NCI-H345 treated with DMSO at 0.1 percent for 48 hours (cell line): ENCODE measurements around the gene ERFL.
"Not testable (repeated sequence)": the region's sequence is repeated elsewhere in the genome, so short reads cannot be mapped to it uniquely, and the experiment has no call there.

Source experiments
- DNase-seq: peaks from one replicate; lab custom pipeline; 2025; ENCODE audit not compliant: unreplicated experiment; lab: John Stamatoyannopoulos, UW

The ERFL gene

GRCh38 chr19:41944336-41944735 is 16.1 kb upstream of the ERFL start:
- DNase-seq = no peak

- DNase-seq = no peak
These were observed 13.4 kb upstream of the ERFL start for GRCh38 chr19:41941410-41942202.

DNA sequence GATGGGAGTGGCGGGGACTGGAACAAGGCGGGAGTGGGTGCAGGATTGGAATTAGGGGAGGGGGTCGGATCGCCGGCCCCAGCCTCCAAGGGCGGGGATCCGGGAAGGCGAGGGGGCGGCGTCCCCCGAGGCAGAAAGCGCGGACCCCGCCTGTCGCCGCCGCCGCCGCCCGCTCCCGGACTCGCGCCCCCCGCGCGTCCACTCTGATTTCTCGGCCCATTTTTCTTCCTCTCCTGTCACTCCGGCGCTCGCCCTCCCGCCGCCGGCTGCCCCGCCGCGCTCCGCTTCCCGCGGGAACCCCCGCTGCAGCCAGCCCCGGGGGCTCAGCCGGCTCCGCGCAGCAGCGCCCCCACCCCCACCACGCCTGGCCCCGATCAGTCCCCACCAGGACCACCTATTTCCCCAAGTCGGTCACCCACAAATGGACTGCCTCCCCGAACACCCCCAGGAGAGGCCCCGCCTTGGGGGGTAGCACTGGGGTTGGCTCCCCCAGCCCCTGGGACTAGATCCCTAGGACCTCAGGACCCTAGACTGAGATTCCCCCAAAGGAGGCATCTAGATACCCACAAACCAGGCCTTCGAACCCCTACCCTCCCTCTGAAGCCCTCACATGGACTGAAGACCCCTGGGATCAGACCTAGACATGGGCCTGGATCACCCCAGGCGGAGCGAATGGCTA is 12.6 kb upstream of the ERFL start:
- no peak for DNase-seq

DNA sequence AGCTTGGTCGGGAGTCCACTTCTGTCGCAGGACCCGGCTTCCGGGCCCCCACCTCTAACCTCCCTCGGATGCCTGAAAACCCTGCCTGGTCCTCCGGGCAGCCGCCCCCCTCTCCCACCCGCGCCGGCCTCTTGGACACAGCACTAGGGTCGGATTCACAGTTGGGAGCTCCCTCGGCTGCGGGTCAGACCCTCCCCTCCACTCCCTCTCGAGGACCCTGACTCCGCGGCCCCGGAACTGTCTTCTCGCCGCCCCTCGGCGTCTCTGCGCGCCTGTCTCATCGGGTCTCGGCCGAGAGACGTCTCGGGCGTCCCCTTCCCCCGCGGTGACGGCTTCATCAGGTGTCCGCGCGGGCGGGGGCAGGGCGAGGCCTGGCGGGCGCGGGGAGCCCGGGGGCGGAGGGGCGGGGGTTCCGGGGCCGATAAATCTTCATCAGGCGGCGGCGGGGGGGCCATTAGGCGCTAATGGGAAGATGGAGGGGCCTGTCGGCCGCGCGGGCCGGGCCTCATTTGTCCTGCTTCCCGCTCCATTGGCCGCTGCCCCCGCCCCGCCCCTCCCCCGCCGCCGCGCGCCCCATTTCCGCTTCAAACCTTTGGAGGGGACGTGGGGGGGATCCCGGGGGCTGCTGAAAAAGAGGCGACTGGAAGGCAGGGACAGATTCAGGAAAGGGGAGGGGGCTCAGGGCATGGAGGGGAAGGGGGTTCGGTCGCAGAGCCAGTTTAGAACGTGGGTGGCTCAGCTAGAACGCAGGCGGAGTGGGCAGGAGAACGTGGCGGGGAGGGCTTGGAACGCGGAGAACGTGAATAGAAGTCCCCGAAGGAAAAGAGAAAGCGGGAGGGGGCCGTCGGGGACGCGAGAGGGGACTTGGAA is 11.8 kb upstream of the ERFL start:
- no peak for DNase-seq

- DNase-seq = not testable (repeated sequence)
These were observed 11.0 kb upstream of the ERFL start for GRCh38 chr19:41939209-41939608.

GRCh38 chr19:41937525-41938468 is 9.5 kb upstream of the ERFL start:
- DNase-seq = no peak

GRCh38 chr19:41936961-41937360 is 8.7 kb upstream of the ERFL start:
- no peak for DNase-seq

DNA sequence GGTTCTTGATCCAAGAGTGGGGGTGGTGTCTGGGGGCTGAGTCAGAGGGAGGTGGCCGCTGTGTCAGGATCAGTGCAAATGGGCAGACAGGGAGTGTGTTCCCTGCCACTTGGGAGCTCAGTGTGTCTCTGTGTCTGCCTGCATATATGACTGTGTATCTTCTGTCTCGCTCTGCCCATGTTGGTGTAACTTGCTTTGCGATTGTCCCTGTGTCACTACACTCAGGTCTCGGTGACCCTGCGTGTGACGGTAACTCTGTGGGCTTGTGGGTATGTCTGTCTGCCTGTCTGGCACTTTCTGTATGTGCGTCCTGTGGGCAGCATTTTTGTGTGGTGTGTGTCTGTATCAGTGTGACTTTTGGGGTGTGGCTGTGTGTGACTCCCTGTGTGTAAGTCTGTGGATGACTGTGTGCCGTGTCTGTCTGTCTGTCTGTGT is 8.2 kb upstream of the ERFL start:
- no peak for DNase-seq

DNA sequence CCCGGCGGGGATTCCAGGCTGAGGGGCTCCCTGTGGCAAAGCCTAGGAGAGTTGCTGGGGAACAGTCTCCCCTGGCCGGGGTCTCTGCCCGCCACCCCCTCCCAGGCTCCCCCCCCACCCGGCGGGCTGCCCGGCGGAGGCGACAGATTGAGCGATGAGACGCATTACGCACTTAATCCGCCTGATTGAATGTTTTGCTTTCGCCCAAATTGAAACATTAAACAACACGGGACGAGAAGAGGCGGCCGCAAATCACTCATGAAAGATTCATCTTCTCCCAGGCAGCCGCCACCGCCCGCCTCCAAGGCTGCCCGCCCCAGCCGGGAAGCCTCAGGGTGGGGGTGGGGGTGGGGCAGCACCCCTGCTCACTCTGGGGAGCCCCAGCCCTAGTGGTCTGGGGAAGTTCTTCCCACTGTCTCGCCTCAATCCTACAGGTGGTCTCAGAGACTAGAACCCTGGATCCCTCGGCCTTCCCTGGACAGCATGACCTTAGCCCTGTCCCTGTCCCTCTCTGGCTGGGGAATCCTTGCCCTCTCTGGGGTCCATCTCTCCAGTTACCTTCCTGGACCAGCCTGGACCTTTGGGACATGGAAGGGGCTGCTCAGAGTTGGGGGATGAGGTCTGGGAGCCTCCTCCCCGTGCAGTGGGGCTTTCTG is 7.6 kb upstream of the ERFL start:
- no peak for DNase-seq

GRCh38 chr19:41934849-41935374 is 6.7 kb upstream of the ERFL start:
- DNase-seq = no peak

- DNase-seq = no peak
These were observed 5.6 kb upstream of the ERFL start for GRCh38 chr19:41933693-41934426.

- DNase-seq = no peak
These were observed 4.6 kb upstream of the ERFL start for GRCh38 chr19:41932720-41933332.

GRCh38 chr19:41932259-41932719 is 4.0 kb upstream of the ERFL start:
- DNase-seq = no peak

GRCh38 chr19:41930926-41931592 is 2.8 kb upstream of the ERFL start:
- no peak for DNase-seq

DNA sequence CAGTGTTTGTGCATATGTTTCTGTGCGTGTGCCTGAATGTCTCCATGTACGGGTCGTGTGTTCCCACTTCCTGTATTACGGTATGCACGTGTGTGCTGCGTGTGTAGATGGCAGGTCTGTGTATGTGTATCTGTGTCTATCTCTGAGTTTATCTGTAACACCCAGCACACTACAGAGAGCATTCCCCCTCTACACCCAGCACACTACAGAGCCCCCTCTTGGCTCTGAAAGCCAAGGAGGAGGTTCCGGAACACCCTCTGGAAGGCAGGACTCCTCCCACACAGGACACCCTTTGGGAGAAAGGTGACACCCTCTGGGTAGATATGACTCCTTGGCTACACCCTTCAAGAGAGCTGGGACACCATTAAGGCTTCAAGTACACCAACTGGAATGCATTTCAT is 2.1 kb upstream of the ERFL start:
- no peak for DNase-seq

DNA sequence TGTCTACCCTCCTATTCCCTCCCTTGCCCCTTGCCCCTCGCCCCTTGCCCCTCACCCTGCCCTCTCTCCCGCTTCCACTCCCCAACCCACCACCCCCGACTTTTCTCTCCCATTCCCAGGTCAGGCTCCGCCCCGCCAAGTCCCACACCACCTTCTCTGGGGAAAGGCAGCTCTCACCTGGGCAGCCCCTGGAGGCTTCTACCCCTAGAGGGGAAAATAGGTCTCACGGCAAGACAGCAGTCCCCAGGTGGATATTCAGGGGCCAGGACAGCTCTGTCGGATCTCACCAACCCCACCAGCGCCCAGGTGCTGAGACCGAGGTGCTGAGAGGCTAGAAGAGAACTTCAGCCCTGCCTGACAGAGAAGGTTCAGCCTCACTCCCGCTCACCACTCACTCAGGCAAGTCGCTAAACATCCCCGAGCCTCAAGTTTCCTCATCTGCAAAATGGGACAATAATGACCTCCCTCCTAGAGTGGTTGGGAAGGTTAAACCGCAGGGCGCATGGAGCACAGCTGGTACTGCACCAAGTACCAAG is 1.4 kb upstream of the ERFL start:
- no peak for DNase-seq

DNA sequence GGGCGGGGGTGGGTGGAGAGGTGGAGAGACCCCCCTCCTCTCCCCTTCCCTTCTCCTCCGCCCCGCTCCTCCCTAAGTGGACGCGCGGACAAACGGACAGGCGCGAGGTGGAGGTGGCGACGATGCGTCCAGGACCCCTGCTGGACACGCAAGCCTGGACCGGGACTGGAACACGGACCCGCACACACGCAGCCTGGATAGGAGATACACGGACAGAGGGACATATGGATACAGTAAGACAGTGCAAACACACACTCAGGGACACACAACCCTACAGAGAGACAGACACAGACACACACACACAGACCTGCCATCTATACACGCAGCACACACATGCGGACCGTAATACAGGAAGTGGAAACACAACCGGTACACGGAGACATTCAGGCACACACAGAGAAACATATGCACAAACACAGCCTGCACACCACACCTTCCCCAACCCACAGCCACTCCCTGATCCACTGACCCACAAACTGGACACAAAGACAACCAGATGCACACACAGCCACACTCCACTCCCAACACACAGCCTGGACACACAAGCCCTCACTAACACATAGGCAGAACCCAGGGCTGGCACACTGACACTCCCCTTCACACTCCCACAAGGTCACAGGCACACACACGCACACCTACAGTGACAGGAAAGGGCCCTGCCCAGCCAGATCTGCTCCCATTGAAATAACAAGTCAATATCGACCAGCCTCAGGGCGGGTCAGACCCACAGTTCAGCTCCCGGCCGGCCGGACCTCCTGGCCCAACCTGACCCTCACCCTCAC is 696 bp upstream of the ERFL start:
- no peak for DNase-seq
